Right lobe of liver (tissue), 4 donors: ENCODE data around the gene CACFD1.

ENCODE experiments used
- CTCF ChIP-seq, 4 donors: fragments of 200-600 bp in 3 of 4; fragments of 450-650 bp in 1 of 4; IDR thresholded peaks; one replicate each; pipeline versions ENCODE4 v1.5.1 to v1.8.0; 2016 to 2022; ENCODE audit warnings: antibody characterized with exemption in 4 of 4, mild to moderate bottlenecking in 2 of 4
- POLR2A ChIP-seq: fragments of 450-650 bp; IDR thresholded peaks from one replicate; pipeline ENCODE4 v1.6.1; 2017; ENCODE audit warnings: antibody characterized with exemption, mild to moderate bottlenecking
- donor health status: DM: no; HTN: no; CAD: no.
- donor health status: DM: no; HTN: no; CAD: no.
- donor health status: DM: no; HTN: yes; CAD: no.

GRCh38 chr9:133483611-133484010 lies 23.8 kb downstream of the CACFD1 start:
- TF ChIP-seq CTCF (IDR thresholded peaks at IDR 0.05) (no peak), POLR2A (no peak)
